DND-41 (cell line): ENCODE results near the gene RGPD4.

ENCODE experiments used
- ATAC-seq: fragments of 200-7000 bp; cut with Tn5 transposase; 3 replicates; pipeline ENCODE4 v1.9.1; 2021; ENCODE audit warnings: low read depth; ENCODE audit not compliant: insufficient read depth
- DNase-seq: peaks from one replicate; pipeline ENCODE4 v3.0.0-alpha.2; 2020
- H2AFZ ChIP-seq: 2 replicates; pipeline ENCODE4 v1.6.0; 2012; ENCODE audit warnings: low read depth, low read length
- H3K27ac ChIP-seq: 2 replicates; pipeline ENCODE4 v1.5.1; 2012; ENCODE audit warnings: low read length, inconsistent platforms
- H3K27me3 ChIP-seq: fragments of 200-600 bp; sonication (generic); 2 replicates; pipeline ENCODE4 v1.6.0; 2012; ENCODE audit warnings: low read length, mild to moderate bottlenecking, inconsistent platforms; ENCODE audit not compliant: insufficient read depth, poor library complexity
- H3K36me3 ChIP-seq: 2 replicates; pipeline ENCODE4 v1.5.1; 2012; ENCODE audit warnings: low read length, inconsistent platforms; ENCODE audit not compliant: insufficient read depth
- H3K4me1 ChIP-seq: 2 replicates; pipeline ENCODE4 v1.5.1; 2012; ENCODE audit warnings: mild to moderate bottlenecking, low read length; ENCODE audit not compliant: insufficient read depth
- H3K4me2 ChIP-seq: 2 replicates; pipeline ENCODE4 v1.6.0; 2012; ENCODE audit warnings: mild to moderate bottlenecking, moderate library complexity, low read length, inconsistent platforms; ENCODE audit not compliant: insufficient read depth
- H3K4me3 ChIP-seq, 2 experiments: fragments of 200-600 bp in 1 of 2; shearing (Covaris generic) in 1 of 2; 2 replicates each; pipeline ENCODE4 v1.5.1; 2012 to 2016; ENCODE audit warnings: inconsistent platforms in 2 of 2, low read length in 2 of 2, mild to moderate bottlenecking in 2 of 2, low read depth in 1 of 2, moderate library complexity in 1 of 2
- H3K79me2 ChIP-seq: 2 replicates; pipeline ENCODE4 v1.6.0; 2012; ENCODE audit warnings: low read length, inconsistent platforms; ENCODE audit not compliant: insufficient read depth
- H3K9ac ChIP-seq: 2 replicates; pipeline ENCODE4 v1.6.0; 2012; ENCODE audit warnings: low read depth, mild to moderate bottlenecking, inconsistent platforms, low read length, moderate library complexity
- H3K9me3 ChIP-seq: 2 replicates; pipeline ENCODE4 v1.5.1; 2012; ENCODE audit warnings: low read length, moderate library complexity, mild to moderate bottlenecking, inconsistent platforms; ENCODE audit not compliant: insufficient read depth, severe bottlenecking
- H4K20me1 ChIP-seq: 2 replicates; pipeline ENCODE4 v1.6.0; 2012; ENCODE audit warnings: low read length; ENCODE audit not compliant: insufficient read depth
- EZH2 ChIP-seq: IDR thresholded peaks from 3 replicates; pipeline ENCODE4 v1.6.1; 2012; ENCODE audit warnings: borderline replicate concordance, low read depth, mild to moderate bottlenecking, moderate library complexity, low read length, inconsistent platforms; ENCODE audit not compliant: severe bottlenecking
- TF ChIP-seq, protein P1 (sequence below): IDR thresholded peaks from 2 replicates; pipeline ENCODE4 v1.5.1; 2012; ENCODE audit warnings: borderline replicate concordance, low read length, moderate library complexity, mild to moderate bottlenecking; ENCODE audit not compliant: poor library complexity, severe bottlenecking; ENCODE audit errors: extremely low read depth

The RGPD4 gene

DNA sequence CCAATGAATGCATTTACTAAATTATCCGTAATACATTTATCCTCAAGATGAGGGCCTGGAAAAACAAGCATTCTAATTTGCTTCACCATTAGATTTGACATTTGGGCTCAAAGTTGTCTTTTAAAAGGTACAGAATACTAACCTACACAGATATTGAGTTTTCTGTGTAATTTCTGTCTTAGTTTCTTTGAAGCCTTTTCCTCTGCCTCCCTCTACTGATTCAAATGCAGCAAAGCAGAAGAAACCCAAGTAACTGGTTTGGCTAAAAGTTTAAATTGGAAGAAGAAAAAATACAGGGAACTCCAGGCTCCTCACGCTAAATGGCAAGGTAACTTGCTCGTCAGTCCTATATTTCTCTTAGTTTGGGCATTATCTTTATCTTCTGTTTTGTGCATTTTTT, 106.3 kb downstream of the RGPD4 start:
- H3K4me1 ChIP-seq = no peaks in the 10 kb centered on the region
- no peak overlapping the region for H3K4me2 ChIP-seq
- H3K36me3 ChIP-seq = no peaks in the 10 kb centered on the region
- no peak overlapping the region for H3K9ac ChIP-seq
- ATAC-seq (no peak), DNase-seq (no peak)
- H3K27me3 ChIP-seq = no peaks in the 10 kb centered on the region
- H3K4me3 ChIP-seq = no peak overlapping the region
- no peak for TF ChIP-seq EZH2
- TF ChIP-seq, protein P1, sequence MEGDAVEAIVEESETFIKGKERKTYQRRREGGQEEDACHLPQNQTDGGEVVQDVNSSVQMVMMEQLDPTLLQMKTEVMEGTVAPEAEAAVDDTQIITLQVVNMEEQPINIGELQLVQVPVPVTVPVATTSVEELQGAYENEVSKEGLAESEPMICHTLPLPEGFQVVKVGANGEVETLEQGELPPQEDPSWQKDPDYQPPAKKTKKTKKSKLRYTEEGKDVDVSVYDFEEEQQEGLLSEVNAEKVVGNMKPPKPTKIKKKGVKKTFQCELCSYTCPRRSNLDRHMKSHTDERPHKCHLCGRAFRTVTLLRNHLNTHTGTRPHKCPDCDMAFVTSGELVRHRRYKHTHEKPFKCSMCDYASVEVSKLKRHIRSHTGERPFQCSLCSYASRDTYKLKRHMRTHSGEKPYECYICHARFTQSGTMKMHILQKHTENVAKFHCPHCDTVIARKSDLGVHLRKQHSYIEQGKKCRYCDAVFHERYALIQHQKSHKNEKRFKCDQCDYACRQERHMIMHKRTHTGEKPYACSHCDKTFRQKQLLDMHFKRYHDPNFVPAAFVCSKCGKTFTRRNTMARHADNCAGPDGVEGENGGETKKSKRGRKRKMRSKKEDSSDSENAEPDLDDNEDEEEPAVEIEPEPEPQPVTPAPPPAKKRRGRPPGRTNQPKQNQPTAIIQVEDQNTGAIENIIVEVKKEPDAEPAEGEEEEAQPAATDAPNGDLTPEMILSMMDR = peak; percentile 70
- no peak overlapping the region for H3K27ac ChIP-seq
- H4K20me1 ChIP-seq = no peaks in the 10 kb centered on the region
- no peak overlapping the region for H2AFZ ChIP-seq
- no peaks in the 10 kb centered on the region for H3K79me2 ChIP-seq
- no peaks in the 10 kb centered on the region for H3K9me3 ChIP-seq

DNA sequence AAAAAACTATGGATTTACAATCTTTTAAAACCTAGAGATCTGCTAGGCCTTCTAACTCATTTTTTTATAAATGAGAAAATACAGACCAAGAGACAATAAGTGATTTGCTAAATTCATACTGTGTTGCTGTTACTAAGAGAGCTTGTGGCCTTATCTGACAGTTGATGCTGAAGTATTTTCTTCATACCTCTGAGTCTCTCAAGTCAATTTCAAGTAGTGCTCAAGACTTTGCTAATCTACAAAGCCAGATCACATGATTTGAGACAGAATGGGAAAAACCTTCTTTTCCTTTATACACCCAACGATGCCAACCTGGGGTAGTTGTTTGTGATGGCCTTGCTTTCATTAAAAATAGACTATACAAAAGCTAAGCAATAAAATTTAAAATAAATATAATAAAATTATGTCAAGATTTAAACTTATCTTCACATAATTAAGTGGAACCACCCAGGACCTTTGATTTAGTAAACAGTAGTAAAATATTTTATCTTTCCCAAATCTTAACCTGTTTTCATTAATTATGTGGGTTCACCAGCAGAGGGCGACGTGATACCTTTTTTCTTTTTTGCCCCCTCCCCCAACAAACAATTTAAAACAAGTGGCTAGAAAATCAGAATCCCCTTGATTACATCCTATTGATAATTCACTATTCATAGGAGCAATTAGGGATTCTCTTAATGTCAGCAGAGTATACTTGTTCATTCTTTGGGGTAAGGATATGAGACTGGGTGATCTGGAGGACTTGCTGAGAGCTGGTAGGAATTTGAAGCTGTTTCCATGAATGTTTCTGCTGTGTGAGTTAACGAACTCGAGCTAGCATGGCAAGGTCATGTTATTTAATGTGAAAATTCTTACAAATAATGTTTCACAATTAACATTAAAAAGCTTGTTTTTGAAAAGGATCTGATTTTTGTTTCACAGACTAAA, 110.0 kb downstream of the RGPD4 start:
- Histone ChIP-seq H3K4me1 (no peaks in the 10 kb centered on the region), H3K4me3 (no peak overlapping the region), H3K9ac (no peak overlapping the region), H3K27me3 (no peaks in the 10 kb centered on the region), H3K27ac (no peak overlapping the region), H3K79me2 (no peaks in the 10 kb centered on the region), H3K9me3 (no peaks in the 10 kb centered on the region), H2AFZ (no peak overlapping the region), H4K20me1 (no peaks in the 10 kb centered on the region), H3K36me3 (no peaks in the 10 kb centered on the region), H3K4me2 (no peak overlapping the region)
- TF ChIP-seq, protein P1 = peak; percentile 74
- no peak for TF ChIP-seq EZH2
- DNase-seq (peak; percentile 24), ATAC-seq (no peak)
